NCI-H2196 (cell line): ENCODE measurements around the gene C10orf67.
"Not testable (repeated sequence)": the region's sequence is repeated elsewhere in the genome, so short reads cannot be mapped to it uniquely, and the experiment has no call there.

Experiments used
- DNase-seq: peaks from one replicate; lab custom pipeline; 2025; ENCODE audit not compliant: unreplicated experiment; lab: John Stamatoyannopoulos, UW

C10orf67 gene

GRCh38 chr10:23344241-23344841 is at the start of gene C10orf67:
Gene C10orf67, minus strand, starts transcription at chr10:23344797. Its CDS starts 23 bp downstream, at chr10:23344774.
- DNase-seq: peak; percentile 72

GRCh38 chr10:23391821-23392220 is 47.2 kb upstream of the C10orf67 start:
- DNase-seq: no peak

- no peak for DNase-seq
Measured at GRCh38 chr10:23390809-23391208, 46.2 kb upstream of the C10orf67 start.

GRCh38 chr10:23390408-23390807 is 45.8 kb upstream of the C10orf67 start:
- DNase-seq: not testable (repeated sequence)

- DNase-seq: not testable (repeated sequence)
Measured at GRCh38 chr10:23387516-23387915, 42.9 kb upstream of the C10orf67 start.

- no peak for DNase-seq
Measured at GRCh38 chr10:23386052-23386451, 41.5 kb upstream of the C10orf67 start.

GRCh38 chr10:23384364-23384763 is 39.8 kb upstream of the C10orf67 start:
- no peak for DNase-seq

GRCh38 chr10:23383637-23384036 is 39.0 kb upstream of the C10orf67 start:
- DNase-seq: no peak

- DNase-seq: no peak
Measured at GRCh38 chr10:23381298-23382040, 36.9 kb upstream of the C10orf67 start.

GRCh38 chr10:23379686-23380085 is 35.1 kb upstream of the C10orf67 start:
- DNase-seq: no peak

- DNase-seq: no peak
Measured at GRCh38 chr10:23376229-23376655, 31.6 kb upstream of the C10orf67 start.

GRCh38 chr10:23375366-23375765 is 30.8 kb upstream of the C10orf67 start:
- no peak for DNase-seq

- no peak for DNase-seq
Measured at GRCh38 chr10:23373156-23373555, 28.6 kb upstream of the C10orf67 start.

- DNase-seq: no peak
Measured at GRCh38 chr10:23371073-23371472, 26.5 kb upstream of the C10orf67 start.

GRCh38 chr10:23370106-23370505 is 25.5 kb upstream of the C10orf67 start:
- no peak for DNase-seq

- no peak for DNase-seq
Measured at GRCh38 chr10:23368816-23369640, 24.4 kb upstream of the C10orf67 start.

- no peak for DNase-seq
Measured at GRCh38 chr10:23367896-23368595, 23.4 kb upstream of the C10orf67 start.

- DNase-seq: not testable (repeated sequence)
Measured at GRCh38 chr10:23365417-23366030, 20.9 kb upstream of the C10orf67 start.

- no peak for DNase-seq
Measured at GRCh38 chr10:23364378-23364777, 19.8 kb upstream of the C10orf67 start.

GRCh38 chr10:23363793-23364135 is 19.2 kb upstream of the C10orf67 start:
- no peak for DNase-seq
